Stimulated activated CD4-positive, alpha-beta T cell treated with anti-CD3 and anti-CD28 coated beads, Interleukin-12 subunit alpha, Interleukin-12 subunit beta, amount 100 ng/mL, for 24 hours (primary cell): ENCODE data around the gene AMN.

Source experiments
- DNase-seq, 2 experiments: peaks; one replicate each; pipeline ENCODE4 v3.0.0-alpha.2; 2020; ENCODE audit warnings: low read depth in 2 of 2

The AMN gene

DNA sequence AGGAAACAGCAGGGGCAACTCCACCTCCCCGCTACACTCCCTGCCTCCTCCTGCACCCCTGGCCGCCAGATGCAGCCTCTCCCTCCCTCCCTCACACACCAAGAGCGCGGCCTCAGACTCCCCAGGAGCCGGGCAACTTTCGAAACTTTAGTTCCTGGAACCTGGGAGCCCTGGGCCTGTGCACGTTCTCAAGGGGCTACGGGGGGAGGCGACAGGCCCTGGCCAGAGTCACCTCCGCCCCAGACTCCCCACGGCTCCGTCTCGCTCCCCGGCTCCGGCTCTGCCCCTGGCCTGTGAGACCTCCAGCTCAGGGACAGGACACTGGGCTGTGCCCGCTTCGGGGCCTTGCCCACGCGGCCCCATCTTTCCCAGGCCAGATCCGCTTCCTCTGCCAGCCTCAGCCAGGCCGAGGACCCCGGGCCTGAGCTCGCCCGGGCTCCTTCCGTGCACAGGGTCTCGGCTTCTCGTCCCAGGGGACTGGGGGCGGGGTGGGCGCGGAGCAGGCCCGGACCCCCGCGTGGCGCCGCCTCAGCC lies 5.5 kb downstream of the AMN start:
- DNase-seq: no peak

- DNase-seq: peak; percentile 42 to 55
Observed at GRCh38 chr14:102928412-102929240, 6.2 kb downstream of the AMN start.

- no peak for DNase-seq
Observed at GRCh38 chr14:102929241-102930137, 7.0 kb downstream of the AMN start.

- no peak for DNase-seq
Observed at GRCh38 chr14:102930138-102930752, 7.8 kb downstream of the AMN start.

GRCh38 chr14:102930753-102931579 lies 8.5 kb downstream of the AMN start:
- DNase-seq: no peak

GRCh38 chr14:102931580-102932285 lies 9.3 kb downstream of the AMN start:
- no peak for DNase-seq

DNA sequence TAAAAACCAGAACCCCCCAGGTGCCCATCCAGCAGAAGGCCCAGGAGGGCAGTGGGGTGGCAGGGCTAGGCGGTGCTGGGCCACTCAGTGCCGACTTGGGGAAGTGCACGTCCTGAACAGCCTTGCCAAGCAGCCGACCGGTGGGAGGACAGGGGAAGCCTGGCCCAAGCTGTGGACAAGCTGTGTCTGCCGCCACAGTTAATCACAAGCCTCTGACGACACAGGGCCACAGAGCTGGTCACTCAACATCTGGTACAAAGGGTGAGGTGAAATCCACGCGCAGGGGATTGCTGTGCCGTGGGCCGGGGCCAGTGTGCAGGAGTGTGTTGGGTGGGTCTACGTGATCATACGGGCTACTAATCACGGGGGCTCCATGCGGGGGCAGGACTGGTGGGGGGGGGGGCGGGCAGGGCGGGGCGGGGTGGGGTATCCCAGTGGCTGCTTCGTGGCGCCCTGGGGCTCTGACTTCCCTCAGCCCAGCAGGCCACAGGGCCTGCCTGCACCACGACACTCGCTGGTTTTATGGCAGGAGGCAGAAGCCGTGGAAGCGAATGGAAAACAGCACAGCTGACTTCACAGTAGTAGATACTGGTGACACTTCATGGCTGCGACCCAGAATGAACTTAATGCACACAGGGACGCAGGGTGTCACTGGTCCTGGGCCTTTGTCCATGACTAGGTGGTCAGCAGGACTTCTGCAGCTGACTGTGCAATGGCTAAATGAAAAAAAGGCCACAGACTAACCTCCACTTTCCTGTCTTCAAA lies 10.2 kb downstream of the AMN start:
- DNase-seq: no peak

GRCh38 chr14:102933618-102934231 lies 11.3 kb downstream of the AMN start:
- DNase-seq: no peak

DNA sequence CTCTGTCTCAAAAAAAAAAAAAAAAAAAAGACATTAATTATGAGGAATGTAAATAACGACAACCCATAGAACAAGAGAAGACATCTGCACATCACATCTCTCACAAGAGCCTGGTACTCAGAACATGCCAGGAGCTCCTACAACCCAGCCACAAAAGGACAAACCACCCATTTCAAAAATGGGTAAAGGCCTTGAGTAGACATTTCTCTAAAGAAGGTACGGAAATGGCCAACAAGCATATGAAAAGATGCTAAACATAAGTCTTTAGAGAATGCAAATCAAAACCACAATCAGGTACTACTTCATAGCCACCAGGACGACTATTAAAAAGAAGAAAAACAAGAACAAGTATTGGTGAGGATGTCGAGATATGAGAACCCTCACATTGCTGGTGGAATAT lies 13.3 kb downstream of the AMN start:
- no peak for DNase-seq

GRCh38 chr14:102937331-102938175 lies 15.1 kb downstream of the AMN start:
- DNase-seq: no peak

GRCh38 chr14:102938191-102938590 lies 15.7 kb downstream of the AMN start:
- no peak for DNase-seq

DNA sequence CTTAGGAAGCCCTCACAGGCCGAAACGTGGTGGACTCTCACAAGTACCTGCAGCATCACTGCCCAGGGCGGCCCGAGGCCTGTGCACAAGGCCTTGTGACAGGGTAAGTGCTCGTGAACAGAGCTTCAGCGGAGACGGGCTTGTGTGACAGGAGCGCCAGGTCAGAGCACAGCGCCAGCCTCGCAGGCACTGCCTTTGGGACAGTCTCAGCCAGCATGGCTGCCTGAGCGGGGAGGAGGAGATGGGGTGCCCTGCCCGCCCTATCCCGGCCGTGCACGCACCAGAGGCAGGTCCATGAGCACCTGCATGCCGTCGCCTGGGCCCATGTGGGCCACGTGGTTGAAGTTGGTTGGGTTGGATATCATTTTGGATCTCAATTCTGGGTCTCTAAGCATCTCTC lies 16.9 kb downstream of the AMN start:
- no peak for DNase-seq

- no peak for DNase-seq
Observed at GRCh38 chr14:102939820-102940561, 17.5 kb downstream of the AMN start.

DNA sequence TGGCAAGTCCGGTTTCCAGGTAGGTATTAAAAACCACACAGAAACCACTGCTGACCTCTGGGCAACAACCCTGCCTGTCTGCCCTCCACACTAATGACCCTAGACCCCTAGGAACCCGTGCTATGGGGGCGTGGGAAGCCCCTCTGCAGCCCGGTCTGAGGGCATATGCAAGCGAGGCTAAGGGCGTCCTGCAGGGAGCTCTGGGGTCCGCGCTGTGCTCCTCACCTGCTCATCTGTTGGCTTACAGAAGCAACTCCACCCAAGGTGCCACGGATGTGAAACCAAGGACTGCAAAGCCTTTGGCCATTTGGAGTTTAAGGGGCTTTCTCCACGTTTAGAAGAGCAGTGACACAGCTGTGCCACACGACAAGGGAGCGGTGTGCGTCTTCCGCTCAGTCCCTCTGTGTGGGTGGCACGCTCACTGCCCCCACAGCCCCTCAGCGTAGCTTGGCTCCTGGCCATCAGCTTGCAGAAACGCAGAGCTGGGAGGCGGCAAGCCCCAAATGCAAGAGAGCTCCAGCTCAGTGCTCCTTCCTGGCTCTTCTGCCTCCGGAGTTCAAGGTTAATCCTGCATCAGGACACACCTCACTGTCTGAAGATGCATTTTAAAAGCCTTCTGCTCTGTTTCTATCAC lies 18.4 kb downstream of the AMN start:
- no peak for DNase-seq

- no peak for DNase-seq
Observed at GRCh38 chr14:102941419-102942011, 19.1 kb downstream of the AMN start.

GRCh38 chr14:102942069-102942468 lies 19.6 kb downstream of the AMN start:
- DNase-seq: no peak

DNA sequence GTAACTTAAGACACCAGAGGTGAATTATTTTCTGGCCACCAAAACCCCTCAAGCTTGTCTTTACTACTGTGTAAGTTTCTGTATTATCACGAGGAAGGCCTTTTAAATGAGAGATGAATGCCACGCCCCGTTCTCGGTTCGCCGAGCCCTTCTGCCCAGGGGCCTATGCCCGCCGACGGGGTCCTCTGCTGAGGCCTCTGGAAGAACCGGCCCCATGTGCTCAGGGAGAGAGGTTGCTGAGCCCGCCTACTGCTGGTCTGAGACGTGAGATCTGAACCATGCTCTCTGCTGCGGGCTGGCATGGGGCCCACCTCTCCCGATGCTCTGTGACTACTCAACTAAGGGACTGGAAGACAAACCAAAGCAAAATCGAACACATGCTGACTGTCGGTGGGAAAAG lies 21.0 kb downstream of the AMN start:
- DNase-seq: no peak
